ENCODE measurements around the gene LINS1. TPM values are rescaled to one million over a fixed set of nuclear protein-coding genes. Genes with fewer than 3 reads are reported as not detected.

The LINS1 gene
- total RNA-seq, 1 donor from 2014 or later: 7.2 TPM

GRCh38 chr15:100520132-100520921, 81.7 kb downstream of the LINS1 start:
- TF ChIP-seq CTCF (IDR thresholded peaks at IDR 0.05): no peak
- no peaks in the 10 kb centered on the region for H3K4me1 Mint-ChIP-seq (ENCODE audit: low read depth)
- no peak for DNase-seq (ENCODE audit: low spot score)
- H3K27ac Mint-ChIP-seq (ENCODE audit: unreplicated experiment): no peak overlapping the region
- peaks cover 9% of the 10 kb centered on the region for H3K9me3 Mint-ChIP-seq (ENCODE audit: low read depth)
- H3K4me3 Mint-ChIP-seq (ENCODE audit: unreplicated experiment): no peak overlapping the region
- peaks cover 4% of the 10 kb centered on the region for H3K27me3 Mint-ChIP-seq (ENCODE audit: low read depth)
- H3K36me3 Mint-ChIP-seq (ENCODE audit: low read depth): no peaks in the 10 kb centered on the region

GRCh38 chr15:100517846-100518245, 84.1 kb downstream of the LINS1 start:
- TF ChIP-seq CTCF (IDR thresholded peaks at IDR 0.05): no peak
- H3K27ac Mint-ChIP-seq (ENCODE audit: unreplicated experiment): no peak overlapping the region
- peaks cover 5% of the 10 kb centered on the region for H3K9me3 Mint-ChIP-seq (ENCODE audit: low read depth)
- H3K4me1 Mint-ChIP-seq (ENCODE audit: low read depth): no peaks in the 10 kb centered on the region
- no peaks in the 10 kb centered on the region for H3K36me3 Mint-ChIP-seq (ENCODE audit: low read depth)
- DNase-seq (ENCODE audit: low spot score): no peak
- no peak overlapping the region for H3K4me3 Mint-ChIP-seq (ENCODE audit: unreplicated experiment)
- H3K27me3 Mint-ChIP-seq (ENCODE audit: low read depth): peaks cover 10% of the 10 kb centered on the region

Other genes with a start within 250 kb of the LINS1 start
- gene CERS3, start 73.2 kb downstream of the LINS1 start, total RNA-seq: not detected in 3 replicates
- gene ASB7, start 405 bp upstream of the LINS1 start, total RNA-seq: 10.8 to 13.1 TPM (median 12.2 TPM) in 3 replicates

Data from chondrocyte (in vitro differentiated cells).